HG03342 (cell line): Measurements from ENCODE around the gene MCEMP1.

Experiments
- ATAC-seq: cut with Tn5 transposase; IDR thresholded peaks from one replicate; pipeline ENCODE4 v1.9.1; 2021; ENCODE audit warnings: mild to moderate bottlenecking, moderate library complexity; ENCODE audit not compliant: unreplicated experiment

The MCEMP1 gene

GRCh38 chr19:7720351-7720750 lies 43.5 kb downstream of the MCEMP1 start:
- ATAC-seq = no peak

- ATAC-seq = no peak
Measured at GRCh38 chr19:7722231-7722651, 45.4 kb downstream of the MCEMP1 start.

GRCh38 chr19:7725791-7726190 lies 48.9 kb downstream of the MCEMP1 start:
- no peak for ATAC-seq

- no peak for ATAC-seq
Measured at GRCh38 chr19:7729211-7729610, 52.3 kb downstream of the MCEMP1 start.
